Stomach (tissue), 4 donors: ENCODE results near the gene PTPN14.

Experiments used
- EP300 ChIP-seq: sonication (generic); formaldehyde crosslinking; IDR thresholded peaks from one replicate; pipeline ENCODE4 v1.6.1; 2017; ENCODE audit warnings: antibody characterized with exemption
- POLR2A ChIP-seq, 4 donors: fragments of 450-650 bp; IDR thresholded peaks; one replicate each; pipeline ENCODE4 v1.6.1; 2016; ENCODE audit warnings: antibody characterized with exemption in 4 of 4, control low read depth in 2 of 4, mild to moderate bottlenecking in 1 of 4, moderate library complexity in 1 of 4
- TF ChIP-seq, protein P1 (sequence below), 7 experiments: fragments of 450-650 bp in 4 of 7; fragments of 200-600 bp in 3 of 7; sonication (generic) in 3 of 7; IDR thresholded peaks; one replicate each; pipeline ENCODE4 v1.5.1; 2016 to 2019; ENCODE audit warnings: antibody characterized with exemption in 7 of 7, control low read depth in 2 of 7, mild to moderate bottlenecking in 1 of 7

DNA sequence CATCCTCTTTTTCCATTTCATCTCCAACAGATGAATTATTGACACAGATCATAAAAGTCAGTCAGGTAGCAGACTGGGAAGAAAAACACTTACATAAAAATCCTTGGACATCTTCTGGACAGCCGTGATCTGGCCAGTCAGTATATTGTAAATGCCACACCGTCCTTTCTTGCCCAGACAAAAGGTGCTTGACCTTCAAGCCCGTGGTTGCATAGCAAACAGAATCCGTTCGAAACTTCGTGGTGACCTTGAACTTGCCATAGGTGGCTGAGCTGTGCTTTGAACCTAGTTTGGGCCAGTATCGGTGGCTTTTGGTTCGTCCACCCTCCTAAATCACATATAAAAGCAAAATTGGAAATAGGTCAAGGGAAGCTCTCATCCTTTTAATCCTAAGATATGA is 182.0 kb downstream of the PTPN14 start:
- TF ChIP-seq, protein P1, sequence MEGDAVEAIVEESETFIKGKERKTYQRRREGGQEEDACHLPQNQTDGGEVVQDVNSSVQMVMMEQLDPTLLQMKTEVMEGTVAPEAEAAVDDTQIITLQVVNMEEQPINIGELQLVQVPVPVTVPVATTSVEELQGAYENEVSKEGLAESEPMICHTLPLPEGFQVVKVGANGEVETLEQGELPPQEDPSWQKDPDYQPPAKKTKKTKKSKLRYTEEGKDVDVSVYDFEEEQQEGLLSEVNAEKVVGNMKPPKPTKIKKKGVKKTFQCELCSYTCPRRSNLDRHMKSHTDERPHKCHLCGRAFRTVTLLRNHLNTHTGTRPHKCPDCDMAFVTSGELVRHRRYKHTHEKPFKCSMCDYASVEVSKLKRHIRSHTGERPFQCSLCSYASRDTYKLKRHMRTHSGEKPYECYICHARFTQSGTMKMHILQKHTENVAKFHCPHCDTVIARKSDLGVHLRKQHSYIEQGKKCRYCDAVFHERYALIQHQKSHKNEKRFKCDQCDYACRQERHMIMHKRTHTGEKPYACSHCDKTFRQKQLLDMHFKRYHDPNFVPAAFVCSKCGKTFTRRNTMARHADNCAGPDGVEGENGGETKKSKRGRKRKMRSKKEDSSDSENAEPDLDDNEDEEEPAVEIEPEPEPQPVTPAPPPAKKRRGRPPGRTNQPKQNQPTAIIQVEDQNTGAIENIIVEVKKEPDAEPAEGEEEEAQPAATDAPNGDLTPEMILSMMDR (IDR thresholded peaks at IDR 0.05), result no peak
- TF ChIP-seq EP300, result no peak
- TF ChIP-seq POLR2A (IDR thresholded peaks at IDR 0.05), result no peak
